Loucy (cell line): Measurements from ENCODE around the gene NPR3.

Experiments
- H2AFZ ChIP-seq: fragments of 200-600 bp; sonication (generic); 2 replicates; pipeline ENCODE4 v1.6.0; 2016; ENCODE audit warnings: antibody characterized with exemption, mild to moderate bottlenecking, low read length, moderate library complexity
- H3F3A ChIP-seq: fragments of 200-600 bp; 2 replicates; pipeline ENCODE4 v1.6.0; 2016; ENCODE audit warnings: antibody characterized with exemption, low read depth, mild to moderate bottlenecking
- H3K27me3 ChIP-seq: fragments of 200-600 bp; sonication (generic); 2 replicates; pipeline ENCODE4 v1.6.1; 2014; ENCODE audit warnings: low read length, mild to moderate bottlenecking; ENCODE audit not compliant: insufficient read depth, poor library complexity, severe bottlenecking
- H3K36me3 ChIP-seq: fragments of 200-600 bp; sonication (generic); 2 replicates; pipeline ENCODE4 v1.6.1; 2016; ENCODE audit warnings: low read length; ENCODE audit not compliant: insufficient read depth
- H3K4me1 ChIP-seq: fragments of 200-600 bp; sonication (generic); 2 replicates; pipeline ENCODE4 v1.5.1; 2014; ENCODE audit warnings: low read length, mild to moderate bottlenecking; ENCODE audit not compliant: insufficient read depth, poor library complexity, severe bottlenecking
- H3K4me2 ChIP-seq: fragments of 200-600 bp; sonication (generic); 2 replicates; pipeline ENCODE4 v1.6.0; 2014; ENCODE audit warnings: antibody characterized with exemption, low read length, low read depth, mild to moderate bottlenecking; ENCODE audit not compliant: poor library complexity, severe bottlenecking
- H3K4me3 ChIP-seq: fragments of 200-600 bp; sonication (generic); 2 replicates; pipeline ENCODE4 v1.5.1; 2014; ENCODE audit warnings: low read length, mild to moderate bottlenecking, mixed read lengths; ENCODE audit not compliant: poor library complexity, severe bottlenecking
- H3K79me2 ChIP-seq: fragments of 200-600 bp; sonication (generic); 2 replicates; pipeline ENCODE4 v1.6.1; 2014; ENCODE audit warnings: low read length; ENCODE audit not compliant: insufficient read depth
- H3K9ac ChIP-seq: fragments of 200-600 bp; sonication (generic); 2 replicates; pipeline ENCODE4 v1.6.0; 2014; ENCODE audit warnings: mild to moderate bottlenecking, low read depth, low read length, moderate library complexity; ENCODE audit not compliant: poor library complexity, severe bottlenecking
- H3K9me2 ChIP-seq: fragments of 200-600 bp; sonication (generic); replicated peaks from 2 replicates; pipeline ENCODE4 v1.6.1; 2016; ENCODE audit warnings: low read depth, low read length, mixed read lengths
- H3K9me3 ChIP-seq: fragments of 200-600 bp; sonication (generic); 2 replicates; pipeline ENCODE4 v1.6.1; 2014; ENCODE audit warnings: mild to moderate bottlenecking, antibody characterized with exemption, low read length, low read depth; ENCODE audit not compliant: insufficient read depth
- H4K20me1 ChIP-seq: fragments of 200-600 bp; sonication (generic); 2 replicates; pipeline ENCODE4 v1.6.0; 2014; ENCODE audit warnings: antibody characterized with exemption, low read length, mild to moderate bottlenecking; ENCODE audit not compliant: insufficient read depth, poor library complexity, severe bottlenecking
- CTCF ChIP-seq: fragments of 200-600 bp; sonication (generic); conservative IDR thresholded peaks from 2 replicates; pipeline ENCODE4 v1.5.1; 2014; ENCODE audit warnings: mild to moderate bottlenecking, antibody characterized with exemption, low read length
- EZH2phosphoT487 ChIP-seq: fragments of 200-600 bp; IDR thresholded peaks from 2 replicates; pipeline ENCODE4 v1.6.1; 2018; ENCODE audit warnings: antibody characterized with exemption, mild to moderate bottlenecking, moderate library complexity, borderline replicate concordance

The NPR3 gene

GRCh38 chr5:32714836-32715235 is 3.7 kb downstream of the NPR3 start:
- Histone ChIP-seq H3K9ac (no peak overlapping the region), H3K4me3 (no peak overlapping the region), H3K27me3 (no peaks in the 10 kb centered on the region), H3K79me2 (no peaks in the 10 kb centered on the region), H3K4me1 (no peaks in the 10 kb centered on the region), H3K9me3 (no peaks in the 10 kb centered on the region; the same call in 1 of the 2 replicates), H3K4me2 (no peak overlapping the region), H3F3A (no peaks in the 10 kb centered on the region), H3K36me3 (no peaks in the 10 kb centered on the region), H4K20me1 (no peaks in the 10 kb centered on the region), H3K9me2 (no peaks in the 10 kb centered on the region), H2AFZ (no peak overlapping the region)
- TF ChIP-seq EZH2phosphoT487 (no peak), CTCF (no peak)

GRCh38 chr5:32720300-32720699 is 9.2 kb downstream of the NPR3 start:
- Histone ChIP-seq H3K36me3 (no peaks in the 10 kb centered on the region), H3K9me2 (no peaks in the 10 kb centered on the region), H3K79me2 (no peaks in the 10 kb centered on the region), H3F3A (no peaks in the 10 kb centered on the region), H4K20me1 (no peaks in the 10 kb centered on the region), H2AFZ (no peak overlapping the region), H3K27me3 (no peaks in the 10 kb centered on the region), H3K9ac (no peak overlapping the region), H3K4me2 (no peak overlapping the region), H3K4me3 (no peak overlapping the region), H3K4me1 (peaks cover 2% of the 10 kb centered on the region), H3K9me3 (no peaks in the 10 kb centered on the region; the same call in 1 of the 2 replicates)
- TF ChIP-seq CTCF (no peak), EZH2phosphoT487 (no peak)

DNA sequence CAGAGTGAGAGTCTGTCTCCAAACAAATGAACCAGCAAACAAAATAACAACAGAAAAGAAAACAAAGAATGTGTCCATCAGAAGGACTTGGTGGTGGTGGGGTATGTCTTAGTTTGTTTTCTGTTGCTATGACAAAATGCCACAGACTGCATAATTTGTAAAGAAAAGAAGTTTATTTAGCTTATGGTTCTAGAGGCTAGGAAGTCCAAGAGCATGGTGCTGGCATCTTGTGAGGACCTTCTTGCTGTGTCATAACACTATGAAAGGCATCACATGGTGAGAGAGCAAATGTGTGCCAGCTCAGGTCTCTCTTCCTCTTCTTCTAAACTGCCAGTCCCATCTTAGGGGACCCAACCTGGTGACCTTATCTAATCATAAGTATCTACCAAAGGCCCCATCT is 10.5 kb downstream of the NPR3 start:
- H3K27me3 ChIP-seq, result no peaks in the 10 kb centered on the region
- no peak overlapping the region for H2AFZ ChIP-seq
- H4K20me1 ChIP-seq, result no peaks in the 10 kb centered on the region
- no peaks in the 10 kb centered on the region; the same call in 1 of the 2 replicates for H3K9me3 ChIP-seq
- H3K4me2 ChIP-seq, result no peak overlapping the region
- no peaks in the 10 kb centered on the region for H3F3A ChIP-seq
- H3K36me3 ChIP-seq, result no peaks in the 10 kb centered on the region
- no peak overlapping the region for H3K4me3 ChIP-seq
- H3K9me2 ChIP-seq, result no peaks in the 10 kb centered on the region
- H3K79me2 ChIP-seq, result no peaks in the 10 kb centered on the region
- no peak overlapping the region for H3K9ac ChIP-seq
- H3K4me1 ChIP-seq, result peaks cover 14% of the 10 kb centered on the region
- TF ChIP-seq CTCF, result no peak
- TF ChIP-seq EZH2phosphoT487, result no peak
